Keratinocyte (primary cell): ENCODE data around the gene HDAC1. TPM values are rescaled to one million over a fixed set of nuclear protein-coding genes. Genes with fewer than 3 reads are reported as not detected.

ENCODE experiments used
- DNase-seq: peaks from one replicate; pipeline ENCODE4 v3.0.0-alpha.2; 2011; ENCODE audit warnings: low read depth, missing footprints, low spot score
- FAIRE-seq: peaks from 2 replicates; lab custom pipeline; 2011; peaks lifted over from hg19 to GRCh38; lab: Jason Lieb, UNC
- H2AFZ ChIP-seq: 2 replicates; pipeline ENCODE4 v1.6.0; 2012; ENCODE audit warnings: low read length, control low read depth, inconsistent platforms; ENCODE audit not compliant: control insufficient read depth
- H3K27ac ChIP-seq: 2 replicates; pipeline ENCODE4 v1.5.1; 2011; ENCODE audit warnings: low read length; ENCODE audit not compliant: control insufficient read depth, insufficient read depth
- H3K27me3 ChIP-seq: 3 replicates; pipeline ENCODE4 v1.6.0; 2011; ENCODE audit warnings: low read length; ENCODE audit not compliant: control insufficient read depth, insufficient read depth; ENCODE audit errors: extremely low read depth
- H3K36me3 ChIP-seq, 2 experiments: 2 replicates in 1 of 2; 3 replicates in 1 of 2; pipeline ENCODE4 v1.5.1; 2011; ENCODE audit warnings: low read length in 2 of 2, mild to moderate bottlenecking in 1 of 2; ENCODE audit not compliant: control insufficient read depth in 2 of 2, insufficient read depth in 2 of 2; ENCODE audit errors: extremely low read depth in 1 of 2
- H3K4me1 ChIP-seq: 3 replicates; pipeline ENCODE4 v1.5.1; 2011; ENCODE audit warnings: low read length; ENCODE audit not compliant: control insufficient read depth, insufficient read depth; ENCODE audit errors: extremely low read depth
- H3K4me2 ChIP-seq: 3 replicates; pipeline ENCODE4 v1.6.0; 2011; ENCODE audit warnings: low read depth, low read length; ENCODE audit not compliant: control insufficient read depth, insufficient read depth; ENCODE audit errors: extremely low read depth
- H3K4me3 ChIP-seq, 3 experiments: fragments of 200-600 bp in 1 of 3; sonication (generic) in 1 of 3; 2 replicates in 2 of 3; 3 replicates in 1 of 3; pipeline ENCODE4 v1.5.1; 2011 to 2016; ENCODE audit warnings: low read length in 3 of 3, mild to moderate bottlenecking in 3 of 3, control low read depth in 2 of 3, inconsistent platforms in 1 of 3, low read depth in 1 of 3, mixed read lengths in 1 of 3, mixed run types in 1 of 3, moderate library complexity in 1 of 3; ENCODE audit not compliant: control insufficient read depth in 2 of 3, insufficient read depth in 2 of 3; ENCODE audit errors: extremely low read depth in 1 of 3
- H3K79me2 ChIP-seq: 2 replicates; pipeline ENCODE4 v1.6.0; 2012; ENCODE audit warnings: low read length; ENCODE audit not compliant: control insufficient read depth, insufficient read depth
- H3K9ac ChIP-seq: 3 replicates; pipeline ENCODE4 v1.6.0; 2011; ENCODE audit warnings: low read length; ENCODE audit not compliant: control insufficient read depth, insufficient read depth; ENCODE audit errors: extremely low read depth
- H3K9me1 ChIP-seq: 3 replicates; pipeline ENCODE4 v1.6.0; 2011; ENCODE audit warnings: low read length; ENCODE audit not compliant: control insufficient read depth, insufficient read depth; ENCODE audit errors: extremely low read depth
- H3K9me3 ChIP-seq: 2 replicates; pipeline ENCODE4 v1.5.1; 2012; ENCODE audit warnings: low read depth, low read length; ENCODE audit not compliant: control insufficient read depth
- H4K20me1 ChIP-seq: 3 replicates; pipeline ENCODE4 v1.6.0; 2011; ENCODE audit warnings: low read length; ENCODE audit not compliant: control insufficient read depth, insufficient read depth; ENCODE audit errors: extremely low read depth
- CTCF ChIP-seq, 3 experiments: IDR thresholded peaks in 1 of 3; conservative IDR thresholded peaks in 1 of 3; optimal IDR thresholded peaks in 1 of 3; 2 replicates in 2 of 3; 3 replicates in 1 of 3; pipeline versions ENCODE3 to v1.5.1; 2011; ENCODE audit warnings: low read length in 3 of 3, mild to moderate bottlenecking in 3 of 3, moderate library complexity in 2 of 3, control low read depth in 1 of 3, inconsistent platforms in 1 of 3; ENCODE audit not compliant: insufficient read depth in 2 of 3; ENCODE audit errors: extremely low read depth in 1 of 3
- EZH2 ChIP-seq: IDR thresholded peaks from one replicate; pipeline ENCODE4 v1.6.1; 2012; ENCODE audit warnings: inconsistent platforms, mild to moderate bottlenecking, low read length, moderate library complexity
- dilution Hi-C: fragments of 300-500 bp; cut with MboI; formaldehyde crosslinking; loops from one replicate; pipeline ENCODE4 v1.7.0; 2020; ENCODE audit warnings: low sequenced_read_pairs; ENCODE audit not compliant: extremely low pct_ligation_motif_present
- polyA plus RNA-seq, 5 experiments: library from polyadenylated mRNA; depleted of rRNA in 3 of 5; stranded (reverse) in 3 of 5; stranded (forward) in 1 of 5; unstranded in 1 of 5; fragments of >200 nt; gene quantifications; 1 replicate in 1 of 5; 2 replicates in 3 of 5; 3 replicates in 1 of 5; pipeline versions ENCODE4 v1.2.1 to v1.2.3, GENCODE V29; 2011 to 2012; ENCODE audit warnings: missing spikeins in 2 of 5, low read depth in 1 of 5, low replicate concordance in 1 of 5

Gene HDAC1
- polyA plus RNA-seq, 1 donor (not counting 4 experiments of a cell fraction or from before 2014, with no cell fraction given) = 198 TPM

DNA sequence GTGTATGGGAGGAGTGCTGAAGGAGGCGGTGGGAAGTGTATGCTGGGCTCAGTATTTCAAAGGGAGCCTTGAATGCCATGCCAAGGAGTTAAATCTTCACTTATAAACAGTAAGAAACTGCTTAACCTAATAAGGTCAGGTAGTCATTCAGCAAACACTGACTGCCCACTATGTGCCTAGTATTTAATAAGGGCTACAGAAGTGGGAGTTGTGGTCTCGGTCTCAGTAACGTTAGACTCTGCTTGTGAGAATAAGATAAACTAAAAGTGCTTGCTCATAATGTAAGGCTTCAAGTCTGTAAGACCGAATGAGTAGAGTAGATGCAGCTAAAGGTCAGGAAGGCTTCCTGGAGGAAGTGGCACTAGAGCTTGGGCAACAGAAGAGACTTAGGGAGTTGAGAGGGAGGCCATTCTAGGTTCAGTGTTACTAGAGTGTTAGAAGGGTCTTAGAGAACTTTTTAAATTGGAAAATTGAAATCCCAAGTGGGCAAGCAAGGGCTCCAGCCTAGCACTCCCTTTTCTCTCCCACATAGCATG, 38.1 kb downstream of the HDAC1 start:
- Histone ChIP-seq H3K9ac (no peak overlapping the region), H3K36me3 (peaks cover 24 to 37% of the 10 kb centered on the region in 2 experiments), H4K20me1 (no peaks in the 10 kb centered on the region), H3K4me2 (no peak overlapping the region), H3K27ac (no peak overlapping the region), H2AFZ (no peak overlapping the region), H3K4me1 (peaks cover 12% of the 10 kb centered on the region), H3K4me3 (no peak overlapping the region), H3K9me3 (no peaks in the 10 kb centered on the region), H3K27me3 (peaks cover 3% of the 10 kb centered on the region), H3K79me2 (no peaks in the 10 kb centered on the region), H3K9me1 (no peaks in the 10 kb centered on the region)
- DNase-seq = no peak
- no peak for TF ChIP-seq CTCF (optimal IDR thresholded peaks at IDR 0.05 in 1 of 3, IDR thresholded peaks at IDR 0.05 in 1 of 3, conservative IDR thresholded peaks at IDR 0.05 in 1 of 3; ENCODE audit: extremely low read depth in 1 of 3, insufficient read depth in 2 of 3, low read length in 3 of 3)
- no peak for TF ChIP-seq EZH2
- no peak for FAIRE-seq
- dilution Hi-C loops = no loop called here

DNA sequence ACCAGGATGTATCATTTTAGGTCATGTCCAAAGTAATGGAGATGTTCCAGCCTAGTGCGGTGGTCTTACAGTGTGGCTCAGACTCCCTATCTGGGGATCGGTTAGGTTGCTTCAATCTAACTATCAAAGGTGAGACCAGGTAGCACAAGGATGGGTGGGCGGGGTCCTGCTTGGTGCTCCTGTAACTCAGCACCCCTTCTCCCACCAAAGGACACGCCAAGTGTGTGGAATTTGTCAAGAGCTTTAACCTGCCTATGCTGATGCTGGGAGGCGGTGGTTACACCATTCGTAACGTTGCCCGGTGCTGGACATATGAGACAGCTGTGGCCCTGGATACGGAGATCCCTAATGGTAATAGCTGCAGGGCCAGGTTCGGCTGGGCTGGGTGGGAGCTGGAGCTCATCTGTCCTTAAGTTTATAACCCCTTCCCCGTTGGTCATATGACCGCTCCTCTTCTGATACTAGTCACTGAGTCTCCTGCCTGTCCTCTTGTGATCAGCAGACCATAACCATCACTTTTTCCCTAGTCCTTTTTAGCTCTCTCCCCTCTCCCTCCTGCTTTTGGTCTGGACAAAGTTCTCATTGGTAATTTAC, 38.8 kb downstream of the HDAC1 start:
- Histone ChIP-seq H3K36me3 (peaks cover 24 to 37% of the 10 kb centered on the region in 2 experiments), H3K4me3 (no peak overlapping the region), H3K4me2 (no peak overlapping the region), H3K9me1 (no peaks in the 10 kb centered on the region), H2AFZ (no peak overlapping the region), H4K20me1 (no peaks in the 10 kb centered on the region), H3K4me1 (peaks cover 12% of the 10 kb centered on the region), H3K9me3 (no peaks in the 10 kb centered on the region), H3K79me2 (no peaks in the 10 kb centered on the region), H3K27ac (no peak overlapping the region), H3K27me3 (peaks cover 4% of the 10 kb centered on the region), H3K9ac (no peak overlapping the region)
- TF ChIP-seq EZH2 (no peak), CTCF (optimal IDR thresholded peaks at IDR 0.05 in 1 of 3, IDR thresholded peaks at IDR 0.05 in 1 of 3, conservative IDR thresholded peaks at IDR 0.05 in 1 of 3; ENCODE audit: extremely low read depth in 1 of 3, insufficient read depth in 2 of 3, low read length in 3 of 3) (no peak)
- no peak for DNase-seq
- dilution Hi-C loops = no loop called here
- no peak for FAIRE-seq
